PC-9 (cell line): ENCODE measurements around the gene JSRP1. TPM values are rescaled to one million over a fixed set of nuclear protein-coding genes. Genes with fewer than 3 reads are reported as not detected.

Source experiments
- BruUV-seq: library from RNA; stranded (reverse); fragments of 400-500 nt; replicated peaks from 2 replicates; lab custom pipeline; 2021; lab: Mats Ljungman, UMichigan
- CTCF ChIA-PET: fragments of 300-600 bp; sonication (Branson Sonifier 250); formaldehyde crosslinking; loops from one replicate; lab custom pipeline; 2022; ENCODE audit warnings: antibody characterized with exemption; lab: Charles Lee
- POLR2A ChIA-PET: fragments of 300-600 bp; sonication (Branson Sonifier 250); formaldehyde crosslinking; loops from one replicate; lab custom pipeline; 2022; ENCODE audit warnings: antibody characterized with exemption; ENCODE audit not compliant: unreplicated experiment; lab: Charles Lee
- DNase-seq, 2 experiments: peaks; one replicate each; pipeline versions ENCODE4 v3.0.0 to v3.0.0-alpha.2; 2015 to 2022; ENCODE audit warnings: mixed read lengths in 1 of 2
- H2AFZ ChIP-seq: fragments of 200-600 bp; sonication (generic); 2 replicates; pipeline ENCODE4 v1.8.1; 2017; ENCODE audit warnings: antibody characterized with exemption
- H3F3A ChIP-seq: fragments of 200-600 bp; sonication (generic); 2 replicates; pipeline ENCODE4 v1.8.1; 2017; ENCODE audit warnings: antibody characterized with exemption, mild to moderate bottlenecking, low read depth; ENCODE audit not compliant: insufficient read depth
- H3K27ac ChIP-seq: fragments of 200-600 bp; sonication (generic); 2 replicates; pipeline ENCODE4 v1.6.1; 2016; ENCODE audit warnings: mixed run types
- H3K27me3 ChIP-seq: fragments of 200-600 bp; sonication (generic); 2 replicates; pipeline ENCODE4 v1.6.1; 2016; ENCODE audit warnings: low read depth, mixed run types; ENCODE audit not compliant: insufficient read depth
- H3K36me3 ChIP-seq: fragments of 200-600 bp; sonication (generic); 2 replicates; pipeline ENCODE4 v1.6.1; 2016; ENCODE audit warnings: low read depth, mixed run types
- H3K4me1 ChIP-seq: fragments of 200-600 bp; sonication (generic); replicated peaks from 2 replicates; pipeline ENCODE4 v1.6.1; 2016; ENCODE audit warnings: mixed run types; ENCODE audit not compliant: insufficient read depth
- H3K4me2 ChIP-seq: fragments of 200-600 bp; sonication (generic); 2 replicates; pipeline ENCODE4 v1.6.1; 2017; ENCODE audit warnings: mixed run types
- H3K4me3 ChIP-seq: fragments of 200-600 bp; sonication (generic); 2 replicates; pipeline ENCODE4 v1.6.1; 2016; ENCODE audit warnings: mixed run types
- H3K79me2 ChIP-seq: fragments of 200-600 bp; sonication (generic); 2 replicates; pipeline ENCODE4 v1.6.1; 2017; ENCODE audit warnings: low read depth, mixed run types
- H3K9me2 ChIP-seq: fragments of 200-600 bp; sonication (generic); 2 replicates; pipeline ENCODE4 v1.8.1; 2017; ENCODE audit warnings: mild to moderate bottlenecking; ENCODE audit not compliant: insufficient read depth
- H3K9me3 ChIP-seq: fragments of 200-600 bp; sonication (generic); 2 replicates; pipeline ENCODE4 v1.8.1; 2016; ENCODE audit warnings: low read depth; ENCODE audit not compliant: insufficient read depth
- H4K20me1 ChIP-seq: fragments of 200-600 bp; sonication (generic); 2 replicates; pipeline ENCODE4 v1.8.1; 2017; ENCODE audit not compliant: insufficient read depth
- CTCF ChIP-seq: fragments of 200-600 bp; sonication (generic); conservative IDR thresholded peaks from 2 replicates; pipeline ENCODE4 v1.6.1; 2017; ENCODE audit warnings: mixed run types, antibody characterized with exemption, mild to moderate bottlenecking, moderate library complexity
- EZH2 ChIP-seq: fragments of 200-600 bp; sonication (generic); IDR thresholded peaks from 2 replicates; pipeline ENCODE4 v1.8.0; 2017; ENCODE audit warnings: antibody characterized with exemption, low read depth
- intact Hi-C: fragments of 100-400 bp; cut with micrococcal nuclease; formaldehyde crosslinking; loops from one replicate; pipeline ENCODE4 v1.10.0; 2022; ENCODE audit not compliant: unreplicated experiment
- microRNA-seq: library from miRNA; unstranded; fragments of <30 nt; microRNA quantifications from one replicate; pipeline ENCODE4 v1.2.0, GENCODE V29; 2021; ENCODE audit warnings: borderline number of aligned reads, borderline replicate concordance
- total RNA-seq: library from RNA; stranded (reverse); gene quantifications from 2 replicates; pipeline ENCODE4 v1.2.3, GENCODE V29; 2021

JSRP1 gene
- total RNA-seq, 1 experiment from 2014 or later: 1.1 TPM

DNA sequence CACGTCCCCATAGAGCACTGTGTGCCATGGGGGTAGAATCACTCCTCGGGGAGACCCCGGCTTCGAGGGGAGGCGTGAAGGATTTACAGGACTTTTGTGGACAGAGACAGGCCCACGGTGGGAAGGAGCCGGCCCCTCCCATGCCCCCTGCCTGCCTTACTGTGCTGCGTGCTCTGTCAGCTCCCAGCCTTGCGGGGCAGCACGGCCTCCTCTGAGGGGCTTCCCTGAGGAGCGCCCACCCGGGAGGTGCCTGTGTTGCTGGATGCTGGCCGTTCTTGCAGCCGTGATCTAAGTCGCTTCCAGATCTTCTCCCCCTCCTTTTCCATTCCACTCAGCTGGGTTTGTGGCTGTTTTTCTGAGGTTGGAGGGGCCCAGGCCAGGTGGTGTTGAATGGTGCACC lies 49.2 kb downstream of the JSRP1 start:
- H2AFZ ChIP-seq: no peak overlapping the region
- H3K9me3 ChIP-seq: no peaks in the 10 kb centered on the region
- H4K20me1 ChIP-seq: no peaks in the 10 kb centered on the region
- BruUV-seq: no TSS peak
- no peak overlapping the region for H3K4me3 ChIP-seq
- POLR2A ChIA-PET: no interaction called here
- no peaks in the 10 kb centered on the region for H3K27me3 ChIP-seq
- no peak overlapping the region for H3K4me2 ChIP-seq
- H3K36me3 ChIP-seq: no peaks in the 10 kb centered on the region
- CTCF ChIA-PET: no interaction called here
- no peak for TF ChIP-seq CTCF
- no peak for TF ChIP-seq EZH2
- H3F3A ChIP-seq: no peaks in the 10 kb centered on the region
- no peak overlapping the region for H3K27ac ChIP-seq
- no peaks in the 10 kb centered on the region for H3K79me2 ChIP-seq
- intact Hi-C loops: no loop called here
- H3K4me1 ChIP-seq: no peaks in the 10 kb centered on the region
- H3K9me2 ChIP-seq: no peaks in the 10 kb centered on the region
- DNase-seq: no peak

GRCh38 chr19:2202366-2202765 lies 53.9 kb downstream of the JSRP1 start:
- H3K9me3 ChIP-seq: no peaks in the 10 kb centered on the region
- no peak overlapping the region for H3K4me3 ChIP-seq
- H3F3A ChIP-seq: no peaks in the 10 kb centered on the region
- no peak for DNase-seq
- TF ChIP-seq CTCF: no peak
- no peak for TF ChIP-seq EZH2
- POLR2A ChIA-PET: no interaction called here
- CTCF ChIA-PET: no interaction called here
- H3K27ac ChIP-seq: no peak overlapping the region
- BruUV-seq: no TSS peak
- H3K4me2 ChIP-seq: no peak overlapping the region
- H2AFZ ChIP-seq: no peak overlapping the region
- no peaks in the 10 kb centered on the region for H3K9me2 ChIP-seq
- no peaks in the 10 kb centered on the region for H3K4me1 ChIP-seq
- intact Hi-C loops: no loop called here
- H3K27me3 ChIP-seq: no peaks in the 10 kb centered on the region
- H3K79me2 ChIP-seq: no peaks in the 10 kb centered on the region
- no peaks in the 10 kb centered on the region for H4K20me1 ChIP-seq
- no peaks in the 10 kb centered on the region for H3K36me3 ChIP-seq

Small RNA genes lying within 50 kb of the gene (microRNA-seq; reads per million reads assigned to microRNA genes)
- 3.4 reads per million for gene MIR1227
- not detected for gene MIR4321

Other genes with a start within 250 kb of the JSRP1 start
- gene BTBD2, start 240.7 kb downstream of the JSRP1 start, total RNA-seq: 79.2 and 81.0 TPM in 2 replicates
- gene MKNK2, start 205.2 kb downstream of the JSRP1 start, total RNA-seq: 132 and 166 TPM in 2 replicates
- gene MOB3A, start 160.1 kb downstream of the JSRP1 start, total RNA-seq: 22.8 and 28.9 TPM in 2 replicates
- gene IZUMO4, start 159.5 kb downstream of the JSRP1 start, total RNA-seq: 1.5 and 2.4 TPM in 2 replicates
- gene AP3D1, start 104.9 kb downstream of the JSRP1 start, total RNA-seq: 75.5 and 87.2 TPM in 2 replicates
- gene DOT1L, start 92.5 kb downstream of the JSRP1 start, total RNA-seq: 16.0 and 23.9 TPM in 2 replicates
- gene PLEKHJ1, start 20.1 kb downstream of the JSRP1 start, total RNA-seq: 38.6 and 45.9 TPM in 2 replicates
- gene SF3A2, start 19.6 kb downstream of the JSRP1 start, total RNA-seq: 73.5 and 83.0 TPM in 2 replicates
- gene AMH, start 7.1 kb downstream of the JSRP1 start, total RNA-seq: 6.9 and 8.1 TPM in 2 replicates
- gene PEAK3, start 25.8 kb upstream of the JSRP1 start, total RNA-seq: not detected in 2 replicates
- gene LINGO3, start 51.7 kb upstream of the JSRP1 start, total RNA-seq: 0.18 TPM in 1 of 2 replicates, not detected in the other
- gene LSM7, start 72.2 kb upstream of the JSRP1 start, total RNA-seq: 80.2 and 83.4 TPM in 2 replicates
- 49.6 and 64.1 TPM in 2 replicates for gene SPPL2B, start 72.3 kb upstream of the JSRP1 start, total RNA-seq
- gene TMPRSS9, start 103.8 kb upstream of the JSRP1 start, total RNA-seq: 0.10 and 0.20 TPM in 2 replicates
- gene TIMM13, start 171.2 kb upstream of the JSRP1 start, total RNA-seq: 80.0 and 81.9 TPM in 2 replicates
- 109 and 114 TPM in 2 replicates for gene LMNB2, start 200.5 kb upstream of the JSRP1 start, total RNA-seq
- 24.7 and 35.5 TPM in 2 replicates for gene GADD45B, start 219.7 kb upstream of the JSRP1 start, total RNA-seq